AG10803 (cell line): ENCODE measurements around the gene WDR6.
A peak's percentile ranks its signal among the peaks of the same experiment; 100 is the strongest.

Experiments used
- DNase-seq: peaks from one replicate; pipeline ENCODE4 v3.0.0; 2010; ENCODE audit warnings: low read depth
- H3K4me3 ChIP-seq: 2 replicates; pipeline ENCODE4 v1.5.1; 2011; ENCODE audit warnings: mild to moderate bottlenecking, low read length, control low read depth
- CTCF ChIP-seq: conservative IDR thresholded peaks from 2 replicates; pipeline ENCODE4 v1.5.1; 2011; ENCODE audit warnings: mild to moderate bottlenecking, low read length, control low read depth, inconsistent platforms

Gene WDR6

GRCh38 chr3:49009396-49009795 lies 2.2 kb downstream of the WDR6 start:
- TF ChIP-seq CTCF = no peak
- H3K4me3 ChIP-seq = no peak overlapping the region
- no peak for DNase-seq

GRCh38 chr3:49012441-49013017 lies 5.3 kb downstream of the WDR6 start:
- TF ChIP-seq CTCF = no peak
- no peak for DNase-seq
- H3K4me3 ChIP-seq = no peak overlapping the region

GRCh38 chr3:49013113-49013737 lies 6.0 kb downstream of the WDR6 start:
- H3K4me3 ChIP-seq = no peak overlapping the region
- TF ChIP-seq CTCF = no peak
- DNase-seq = no peak

- peak; percentile 62 for TF ChIP-seq CTCF
- H3K4me3 ChIP-seq = no peak overlapping the region
- DNase-seq = no peak
Measured at GRCh38 chr3:49013738-49014660, 6.8 kb downstream of the WDR6 start.

GRCh38 chr3:49015072-49015471 lies 7.9 kb downstream of the WDR6 start:
- no peak overlapping the region for H3K4me3 ChIP-seq
- no peak for DNase-seq
- TF ChIP-seq CTCF = no peak

GRCh38 chr3:49015765-49016164 lies 8.6 kb downstream of the WDR6 start:
- H3K4me3 ChIP-seq = no peak overlapping the region
- TF ChIP-seq CTCF = no peak
- no peak for DNase-seq
